Upper lobe of right lung (tissue), 1 donor: Measurements from ENCODE around the gene CAB39L. TPM values are rescaled to one million over a fixed set of nuclear protein-coding genes. Genes with fewer than 3 reads are reported as not detected.

Experiments used
- ATAC-seq: fragments of 200-7000 bp; cut with Tn5 transposase; one replicate; pipeline ENCODE4 v1.9.1; 2020; ENCODE audit warnings: mild to moderate bottlenecking, moderate library complexity
- DNase-seq: peaks from one replicate; pipeline ENCODE4 v3.0.0-alpha.2; 2020
- H3K27ac ChIP-seq: fragments of 200-600 bp; one replicate; pipeline ENCODE4 v1.8.0; 2022
- H3K27me3 ChIP-seq: fragments of 200-600 bp; one replicate; pipeline ENCODE4 v1.8.0; 2022; ENCODE audit warnings: mild to moderate bottlenecking
- H3K36me3 ChIP-seq: fragments of 200-600 bp; one replicate; pipeline ENCODE4 v1.8.0; 2022
- H3K4me1 ChIP-seq: fragments of 200-600 bp; one replicate; pipeline ENCODE4 v1.8.0; 2022
- H3K4me3 ChIP-seq: fragments of 200-600 bp; one replicate; pipeline ENCODE4 v1.8.0; 2022; ENCODE audit warnings: mild to moderate bottlenecking
- H3K9me3 ChIP-seq: fragments of 200-600 bp; one replicate; pipeline ENCODE4 v1.8.0; 2022
- intact Hi-C: fragments of 100-400 bp; cut with DNase I; formaldehyde crosslinking; loops from one replicate; pipeline ENCODE4 v1.11.0; 2022
- total RNA-seq: library from RNA; stranded (reverse); fragmentation: NEBNext Ultra II Directional; extraction: Animal tissue kit (Norgen Biotek cat#: 25700); gene quantifications from one replicate; pipeline ENCODE4 v1.2.1, GENCODE V29; 2021
- TF ChIP-seq, protein P1 (sequence below): fragments of 200-600 bp; IDR thresholded peaks from one replicate; pipeline ENCODE4 v1.8.0; 2022; ENCODE audit warnings: antibody characterized with exemption
- donor health status: DM: no; HTN: yes; CAD: no; lungs with severe emphysema.

Gene CAB39L
- total RNA-seq, 1 donor from 2014 or later, result 18.0 TPM

DNA sequence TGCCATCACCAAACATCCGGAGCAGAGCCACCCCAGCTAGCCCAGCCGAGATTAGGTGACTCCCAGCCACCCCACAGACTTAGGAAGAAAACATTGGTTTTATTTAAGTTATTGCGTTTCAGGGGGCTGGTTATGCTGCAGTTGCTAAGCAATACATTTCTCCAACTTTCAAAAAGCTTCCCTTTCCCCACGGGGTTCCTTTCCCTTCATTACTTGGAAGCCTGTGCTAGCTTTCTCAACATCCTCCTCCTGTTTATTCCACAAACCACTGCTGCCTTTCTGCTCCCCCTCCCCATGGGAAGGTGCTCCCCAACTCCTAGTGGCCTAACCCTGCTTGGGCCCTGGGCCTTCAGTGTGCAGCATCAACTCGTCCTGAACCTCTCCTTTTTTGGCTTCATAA lies 143.6 kb downstream of the CAB39L start:
- no peak for DNase-seq
- Histone ChIP-seq H3K4me1 (peaks cover 21% of the 10 kb centered on the region), H3K27ac (no peak overlapping the region), H3K4me3 (no peak overlapping the region), H3K27me3 (no peaks in the 10 kb centered on the region), H3K9me3 (no peaks in the 10 kb centered on the region), H3K36me3 (no peaks in the 10 kb centered on the region)
- ATAC-seq, result no peak
- TF ChIP-seq, protein P1, sequence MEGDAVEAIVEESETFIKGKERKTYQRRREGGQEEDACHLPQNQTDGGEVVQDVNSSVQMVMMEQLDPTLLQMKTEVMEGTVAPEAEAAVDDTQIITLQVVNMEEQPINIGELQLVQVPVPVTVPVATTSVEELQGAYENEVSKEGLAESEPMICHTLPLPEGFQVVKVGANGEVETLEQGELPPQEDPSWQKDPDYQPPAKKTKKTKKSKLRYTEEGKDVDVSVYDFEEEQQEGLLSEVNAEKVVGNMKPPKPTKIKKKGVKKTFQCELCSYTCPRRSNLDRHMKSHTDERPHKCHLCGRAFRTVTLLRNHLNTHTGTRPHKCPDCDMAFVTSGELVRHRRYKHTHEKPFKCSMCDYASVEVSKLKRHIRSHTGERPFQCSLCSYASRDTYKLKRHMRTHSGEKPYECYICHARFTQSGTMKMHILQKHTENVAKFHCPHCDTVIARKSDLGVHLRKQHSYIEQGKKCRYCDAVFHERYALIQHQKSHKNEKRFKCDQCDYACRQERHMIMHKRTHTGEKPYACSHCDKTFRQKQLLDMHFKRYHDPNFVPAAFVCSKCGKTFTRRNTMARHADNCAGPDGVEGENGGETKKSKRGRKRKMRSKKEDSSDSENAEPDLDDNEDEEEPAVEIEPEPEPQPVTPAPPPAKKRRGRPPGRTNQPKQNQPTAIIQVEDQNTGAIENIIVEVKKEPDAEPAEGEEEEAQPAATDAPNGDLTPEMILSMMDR, result no peak
- intact Hi-C loops, result loop anchor here (10.0 kb wide), 2 partner anchors 145 to 305 kb away; partner anchors contain the start of genes CAB39L and SETDB2

DNA sequence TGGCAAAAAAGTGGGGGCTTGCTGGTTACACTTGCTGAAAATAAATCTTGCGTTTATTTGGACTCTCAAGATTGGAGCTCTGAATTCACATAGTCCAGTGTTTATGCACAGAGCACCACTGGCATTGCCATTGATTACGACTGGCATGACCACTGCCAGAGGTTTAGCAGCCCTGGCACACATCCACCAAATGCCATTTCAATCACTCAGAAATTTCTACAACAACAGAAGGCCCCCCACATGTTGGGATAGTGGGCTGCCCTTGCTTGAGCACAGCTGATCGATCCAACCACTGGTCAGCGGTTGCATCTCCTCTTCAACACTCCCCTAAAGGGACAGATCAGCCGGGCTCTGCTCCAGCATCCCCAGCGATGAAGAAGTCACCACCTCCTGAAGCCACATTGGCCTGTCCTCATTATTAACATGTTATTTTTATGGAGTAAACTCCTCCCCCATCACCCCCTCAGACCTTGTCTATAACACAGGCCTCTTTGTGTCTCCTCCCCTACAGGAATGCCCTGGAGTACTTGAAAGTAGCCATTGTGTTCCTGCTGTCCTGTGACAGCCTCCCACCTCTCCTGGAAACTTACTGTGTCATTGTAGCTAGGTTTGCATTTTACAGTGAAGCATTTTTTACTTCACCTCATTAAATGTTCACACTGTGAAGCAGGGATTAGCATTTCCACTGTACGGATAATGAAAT lies 144.8 kb downstream of the CAB39L start:
- no peaks in the 10 kb centered on the region for H3K27me3 ChIP-seq
- no peak overlapping the region for H3K4me3 ChIP-seq
- H3K4me1 ChIP-seq, result peaks cover 15% of the 10 kb centered on the region
- DNase-seq, result no peak
- TF ChIP-seq, protein P1, result no peak
- intact Hi-C loops, result no loop called here
- H3K27ac ChIP-seq, result no peak overlapping the region
- no peaks in the 10 kb centered on the region for H3K36me3 ChIP-seq
- no peak for ATAC-seq
- H3K9me3 ChIP-seq, result no peaks in the 10 kb centered on the region

DNA sequence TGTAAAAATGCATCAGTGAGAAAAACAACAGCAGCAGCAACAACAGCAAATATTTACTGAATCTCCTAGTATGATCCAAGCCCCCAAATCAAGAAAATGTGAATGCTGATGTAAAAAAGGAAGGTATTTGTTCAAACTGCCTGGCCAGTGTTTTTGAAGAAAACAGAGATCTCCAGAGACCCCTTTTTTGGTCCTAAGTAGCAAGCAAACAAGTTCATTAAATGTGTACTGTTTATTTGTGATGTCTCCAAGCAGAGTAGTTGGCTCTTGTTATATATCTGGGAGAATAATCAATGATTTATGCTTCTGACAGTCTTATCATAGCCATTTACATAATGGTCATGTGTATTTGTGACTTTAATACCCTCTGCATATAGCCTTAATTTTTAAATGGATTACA lies 145.4 kb downstream of the CAB39L start:
- intact Hi-C loops, result no loop called here
- no peaks in the 10 kb centered on the region for H3K27me3 ChIP-seq
- no peak for ATAC-seq
- H3K4me3 ChIP-seq, result no peak overlapping the region
- TF ChIP-seq, protein P1, result no peak
- H3K4me1 ChIP-seq, result peaks cover 8% of the 10 kb centered on the region
- DNase-seq, result no peak
- H3K27ac ChIP-seq, result no peak overlapping the region
- no peaks in the 10 kb centered on the region for H3K9me3 ChIP-seq
- no peaks in the 10 kb centered on the region for H3K36me3 ChIP-seq

DNA sequence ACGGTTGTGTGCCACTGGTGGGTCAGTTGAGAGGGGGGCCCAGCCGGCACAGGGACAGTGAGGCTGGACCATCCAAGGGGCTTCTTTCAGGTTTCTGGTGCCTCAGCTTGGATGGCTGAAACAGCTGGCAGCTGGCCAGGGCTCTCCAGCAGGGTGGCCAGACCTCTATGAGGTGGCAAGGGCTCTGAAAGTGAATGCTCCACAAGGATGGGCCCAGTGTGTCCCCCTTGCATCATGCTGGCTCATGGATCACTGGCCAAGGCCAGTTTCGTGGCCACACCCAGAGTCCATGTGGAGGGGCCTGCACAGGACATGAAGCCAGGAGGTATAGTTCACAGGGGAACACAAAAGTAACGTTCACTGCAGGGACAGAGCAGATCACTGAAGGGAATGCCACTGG lies 146.5 kb downstream of the CAB39L start:
- H3K27me3 ChIP-seq, result no peaks in the 10 kb centered on the region
- no peak for ATAC-seq
- no peak overlapping the region for H3K4me3 ChIP-seq
- H3K4me1 ChIP-seq, result peaks cover 16% of the 10 kb centered on the region
- intact Hi-C loops, result no loop called here
- H3K9me3 ChIP-seq, result no peaks in the 10 kb centered on the region
- TF ChIP-seq, protein P1, result no peak
- no peak overlapping the region for H3K27ac ChIP-seq
- no peaks in the 10 kb centered on the region for H3K36me3 ChIP-seq
- no peak for DNase-seq

DNA sequence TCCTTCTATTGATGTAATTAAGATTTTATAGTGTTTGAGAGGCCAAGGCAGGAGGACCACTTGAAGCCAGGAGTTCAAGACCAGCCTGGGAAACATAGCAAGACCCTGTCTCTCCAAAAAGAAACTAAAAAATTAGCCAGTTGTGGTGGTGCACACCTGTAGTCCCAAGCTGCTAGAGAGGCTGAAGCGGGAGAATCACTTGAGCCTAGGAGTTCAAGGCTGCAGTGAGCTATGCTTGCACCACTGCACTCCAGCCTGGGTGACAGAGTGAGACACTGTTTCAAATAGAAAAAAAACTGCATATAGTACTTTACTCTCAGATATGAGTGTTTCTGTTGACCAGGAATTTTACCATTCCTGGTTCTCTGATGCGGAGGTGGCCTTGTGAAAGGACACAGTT lies 147.2 kb downstream of the CAB39L start:
- H3K27me3 ChIP-seq, result no peaks in the 10 kb centered on the region

More for the DNA sequence above, 147.2 kb downstream of the CAB39L start:
- DNase-seq (no peak), ATAC-seq (no peak)
- intact Hi-C loops, result no loop called here
- H3K27ac ChIP-seq, result no peak overlapping the region
- no peaks in the 10 kb centered on the region for H3K36me3 ChIP-seq
- peaks cover 12% of the 10 kb centered on the region for H3K4me1 ChIP-seq
- TF ChIP-seq, protein P1, result no peak
- no peaks in the 10 kb centered on the region for H3K9me3 ChIP-seq
- no peak overlapping the region for H3K4me3 ChIP-seq
